Fibroblast of peridontal ligament (primary cell): ENCODE data around the gene CFAP73.
A peak's percentile ranks its signal among the peaks of the same experiment; 100 is the strongest.
"Not testable (repeated sequence)": the region's sequence is repeated elsewhere in the genome, so short reads cannot be mapped to it uniquely, and the experiment has no call there.

Experiments used
- DNase-seq: peaks from one replicate; pipeline ENCODE4 v3.0.0-alpha.2; 2010; ENCODE audit errors: extremely low read depth

CFAP73 gene

GRCh38 chr12:113141716-113142115, 7.8 kb upstream of the CFAP73 start:
- not testable (repeated sequence) for DNase-seq

GRCh38 chr12:113142173-113142885, 7.2 kb upstream of the CFAP73 start:
- no peak for DNase-seq

- DNase-seq, result no peak
These were observed 6.6 kb upstream of the CFAP73 start for GRCh38 chr12:113142886-113143332.

- no peak for DNase-seq
These were observed 5.6 kb upstream of the CFAP73 start for GRCh38 chr12:113143959-113144358.

GRCh38 chr12:113144806-113145205, 4.7 kb upstream of the CFAP73 start:
- no peak for DNase-seq

GRCh38 chr12:113145720-113146551, 3.6 kb upstream of the CFAP73 start:
- DNase-seq, result peak; percentile 52

- no peak for DNase-seq
These were observed 2.5 kb upstream of the CFAP73 start for GRCh38 chr12:113146999-113147398.

- no peak for DNase-seq
These were observed 2.1 kb downstream of the CFAP73 start for GRCh38 chr12:113151655-113152054.

GRCh38 chr12:113152196-113152834, 2.8 kb downstream of the CFAP73 start:
- no peak for DNase-seq

GRCh38 chr12:113152835-113153814, 3.6 kb downstream of the CFAP73 start:
- peak; percentile 63 for DNase-seq

GRCh38 chr12:113154351-113154973, 4.9 kb downstream of the CFAP73 start:
- peak; percentile 5 for DNase-seq

- no peak for DNase-seq
These were observed 5.5 kb downstream of the CFAP73 start for GRCh38 chr12:113155060-113155459.

- DNase-seq, result no peak
These were observed 6.1 kb downstream of the CFAP73 start for GRCh38 chr12:113155646-113156045.

- DNase-seq, result no peak
These were observed 7.8 kb downstream of the CFAP73 start for GRCh38 chr12:113157218-113157859.

GRCh38 chr12:113158439-113159203, 9.1 kb downstream of the CFAP73 start:
- DNase-seq, result no peak

- DNase-seq, result no peak
These were observed 10.4 kb downstream of the CFAP73 start for GRCh38 chr12:113159937-113160336.

GRCh38 chr12:113161415-113162016, 12.0 kb downstream of the CFAP73 start:
- no peak for DNase-seq

- peak; percentile 6 for DNase-seq
These were observed 12.8 kb downstream of the CFAP73 start for GRCh38 chr12:113162102-113163029.
